Neural progenitor cell (in vitro differentiated cells): ENCODE measurements around the gene RPRD2.

Experiments
- CTCF ChIP-seq: fragments of 200-600 bp; sonication (generic); IDR thresholded peaks from 2 replicates; pipeline ENCODE4 v1.5.1; 2017; ENCODE audit warnings: antibody characterized with exemption, mild to moderate bottlenecking
- EZH2 ChIP-seq: fragments of 200-600 bp; sonication (generic); IDR thresholded peaks from 2 replicates; pipeline ENCODE4 v1.6.1; 2017; ENCODE audit warnings: antibody characterized with exemption, mild to moderate bottlenecking, moderate library complexity
- EZH2phosphoT487 ChIP-seq: fragments of 200-600 bp; sonication (generic); IDR thresholded peaks from 2 replicates; pipeline ENCODE4 v1.6.1; 2017; ENCODE audit warnings: antibody characterized with exemption

DNA sequence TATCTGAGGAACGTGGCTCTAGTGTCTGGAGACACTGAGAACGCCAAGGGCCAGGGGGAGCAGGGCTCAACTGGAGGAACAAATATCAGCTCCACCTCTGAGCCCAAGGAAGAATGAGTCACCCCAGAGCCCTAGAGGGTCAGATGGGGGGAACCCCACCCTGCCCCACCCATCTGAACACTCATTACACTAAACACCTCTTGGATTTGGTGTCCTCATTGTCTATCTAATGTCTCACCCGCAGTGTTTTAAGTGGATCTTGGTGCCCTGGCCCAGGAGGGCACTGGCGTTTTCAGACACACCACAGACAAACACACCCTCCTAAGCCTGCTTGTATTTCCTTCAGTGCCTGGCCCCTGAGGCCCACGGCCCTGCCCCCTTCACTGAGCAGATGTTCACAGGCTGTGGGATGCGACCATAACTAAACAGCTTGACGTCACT is 149.4 kb downstream of the RPRD2 start:
- TF ChIP-seq CTCF (no peak), EZH2phosphoT487 (no peak), EZH2 (no peak)
